ENCODE results near the gene EXOSC9. TPM values are rescaled to one million over a fixed set of nuclear protein-coding genes. Genes with fewer than 3 reads are reported as not detected.

EXOSC9 gene
- total RNA-seq, 1 donor from 2014 or later: 33.6 TPM

DNA sequence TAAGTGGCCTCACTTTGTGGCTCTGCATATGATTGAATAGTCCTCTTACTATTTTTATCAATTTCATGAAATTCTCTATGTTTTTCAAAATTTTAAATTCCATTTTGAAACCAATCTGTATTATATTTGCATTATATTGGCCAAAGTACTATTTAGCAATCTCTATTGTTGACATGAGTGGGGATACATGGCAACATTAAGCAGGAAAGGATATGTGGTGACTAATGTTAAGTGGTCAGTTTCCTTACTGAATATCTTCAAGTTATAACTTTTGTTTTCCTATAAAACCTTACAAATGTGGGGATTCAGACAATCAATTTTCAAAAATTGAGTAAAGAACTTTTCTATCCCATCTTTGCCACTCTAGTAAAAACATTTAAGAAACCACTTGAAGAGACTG, 59.0 kb downstream of the EXOSC9 start:
- Mint-ChIP-seq H3K4me3 (ENCODE audit: low read depth) (no peak overlapping the region), H3K36me3 (ENCODE audit: insufficient read depth) (peaks cover 6% of the 10 kb centered on the region), H3K9me3 (ENCODE audit: low read depth) (no peaks in the 10 kb centered on the region), H3K27ac (no peak overlapping the region), H3K4me1 (ENCODE audit: low read depth) (no peaks in the 10 kb centered on the region), H3K27me3 (no peaks in the 10 kb centered on the region)
- TF ChIP-seq, protein P1, sequence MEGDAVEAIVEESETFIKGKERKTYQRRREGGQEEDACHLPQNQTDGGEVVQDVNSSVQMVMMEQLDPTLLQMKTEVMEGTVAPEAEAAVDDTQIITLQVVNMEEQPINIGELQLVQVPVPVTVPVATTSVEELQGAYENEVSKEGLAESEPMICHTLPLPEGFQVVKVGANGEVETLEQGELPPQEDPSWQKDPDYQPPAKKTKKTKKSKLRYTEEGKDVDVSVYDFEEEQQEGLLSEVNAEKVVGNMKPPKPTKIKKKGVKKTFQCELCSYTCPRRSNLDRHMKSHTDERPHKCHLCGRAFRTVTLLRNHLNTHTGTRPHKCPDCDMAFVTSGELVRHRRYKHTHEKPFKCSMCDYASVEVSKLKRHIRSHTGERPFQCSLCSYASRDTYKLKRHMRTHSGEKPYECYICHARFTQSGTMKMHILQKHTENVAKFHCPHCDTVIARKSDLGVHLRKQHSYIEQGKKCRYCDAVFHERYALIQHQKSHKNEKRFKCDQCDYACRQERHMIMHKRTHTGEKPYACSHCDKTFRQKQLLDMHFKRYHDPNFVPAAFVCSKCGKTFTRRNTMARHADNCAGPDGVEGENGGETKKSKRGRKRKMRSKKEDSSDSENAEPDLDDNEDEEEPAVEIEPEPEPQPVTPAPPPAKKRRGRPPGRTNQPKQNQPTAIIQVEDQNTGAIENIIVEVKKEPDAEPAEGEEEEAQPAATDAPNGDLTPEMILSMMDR (IDR thresholded peaks at IDR 0.05; ENCODE audit: unreplicated experiment): no peak
- DNase-seq (ENCODE audit: low spot score, unreplicated experiment): no peak

DNA sequence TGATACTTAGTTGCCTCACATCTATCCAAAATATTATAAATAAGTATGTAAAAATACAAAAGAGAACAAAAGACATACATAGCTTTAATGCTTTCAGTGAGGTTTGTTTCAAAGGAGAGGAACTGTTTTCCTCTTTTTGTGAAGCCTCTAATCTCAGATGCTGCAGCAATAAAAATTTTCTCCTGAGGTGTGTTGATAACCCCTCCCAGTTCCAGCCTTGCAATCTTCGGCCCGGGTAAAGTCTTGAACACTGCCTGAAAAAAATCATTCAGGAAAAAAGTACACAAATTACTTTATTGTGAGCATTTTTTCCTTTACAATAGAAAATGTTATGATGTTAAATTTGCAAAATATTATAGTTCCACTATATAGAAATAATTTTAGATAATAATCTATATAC, 60.3 kb downstream of the EXOSC9 start:
- peaks cover 6% of the 10 kb centered on the region for H3K9me3 Mint-ChIP-seq (ENCODE audit: low read depth)
- no peak overlapping the region for H3K27ac Mint-ChIP-seq
- H3K4me1 Mint-ChIP-seq (ENCODE audit: low read depth): no peaks in the 10 kb centered on the region
- no peak overlapping the region for H3K4me3 Mint-ChIP-seq (ENCODE audit: low read depth)
- no peak for DNase-seq (ENCODE audit: low spot score, unreplicated experiment)
- H3K36me3 Mint-ChIP-seq (ENCODE audit: insufficient read depth): peaks cover 14% of the 10 kb centered on the region
- H3K27me3 Mint-ChIP-seq: no peaks in the 10 kb centered on the region
- TF ChIP-seq, protein P1 (IDR thresholded peaks at IDR 0.05; ENCODE audit: unreplicated experiment): no peak

DNA sequence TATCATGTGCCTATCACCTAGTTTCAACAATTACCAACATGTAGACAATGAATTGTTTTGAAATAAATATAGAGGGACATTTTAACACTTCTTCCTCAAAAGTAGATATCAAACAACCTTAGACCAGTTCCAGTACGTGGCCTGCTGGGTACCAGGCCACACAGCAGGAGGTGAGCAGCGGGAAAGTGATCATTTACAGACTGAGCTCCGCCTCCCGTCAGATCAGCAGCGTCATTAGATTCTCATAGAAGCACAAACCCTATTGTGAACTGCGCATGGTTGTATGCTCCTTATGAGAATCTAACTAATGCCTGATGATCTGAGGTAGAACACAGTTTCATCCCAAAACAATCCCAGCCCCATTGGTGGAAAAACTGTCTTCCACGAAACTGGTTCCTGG, 62.7 kb downstream of the EXOSC9 start:
- H3K36me3 Mint-ChIP-seq (ENCODE audit: insufficient read depth): peaks cover 19% of the 10 kb centered on the region
- H3K4me3 Mint-ChIP-seq (ENCODE audit: low read depth): no peak overlapping the region
- H3K4me1 Mint-ChIP-seq (ENCODE audit: low read depth): peaks cover under 1% of the 10 kb centered on the region
- peaks cover 15% of the 10 kb centered on the region for H3K9me3 Mint-ChIP-seq (ENCODE audit: low read depth)
- H3K27ac Mint-ChIP-seq: no peak overlapping the region
- DNase-seq (ENCODE audit: low spot score, unreplicated experiment): no peak
- TF ChIP-seq, protein P1 (IDR thresholded peaks at IDR 0.05; ENCODE audit: unreplicated experiment): no peak
- no peaks in the 10 kb centered on the region for H3K27me3 Mint-ChIP-seq

Other genes starting within 250 kb of the EXOSC9 start
- gene ANXA5, start 104.3 kb upstream of the EXOSC9 start, total RNA-seq: 203 and 208 TPM in 2 replicates
- not detected in 2 replicates for gene SMIM43, start 36.2 kb upstream of the EXOSC9 start, total RNA-seq
- gene CCNA2, start 22.6 kb downstream of the EXOSC9 start, total RNA-seq: 24.6 and 27.3 TPM in 2 replicates
- 23.2 and 28.3 TPM in 2 replicates for gene BBS7, start 69.2 kb downstream of the EXOSC9 start, total RNA-seq
- 0.84 TPM in 2 replicates for gene TRPC3, start 150.7 kb downstream of the EXOSC9 start, total RNA-seq

Measured in progenitor cell of endocrine pancreas (in vitro differentiated cells).